Hematopoietic multipotent progenitor cell treated with erythropoietin and hydrocortisone succinate and interleukin-3 and kit ligand, for 15 days (in vitro differentiated cells): Measurements from ENCODE around the gene SLC25A22.

Experiments used
- DNase-seq: peaks from one replicate; pipeline ENCODE4 v3.0.0-alpha.2; 2015; ENCODE audit warnings: low spot score

Gene SLC25A22

GRCh38 chr11:788953-789940 lies 8.8 kb downstream of the SLC25A22 start:
- DNase-seq = no peak

GRCh38 chr11:788009-788640 lies 10.0 kb downstream of the SLC25A22 start:
- DNase-seq = no peak

GRCh38 chr11:787084-787675 lies 10.9 kb downstream of the SLC25A22 start:
- no peak for DNase-seq

GRCh38 chr11:786235-787083 lies 11.6 kb downstream of the SLC25A22 start:
- no peak for DNase-seq

- peak; percentile 40 for DNase-seq
These were observed 14.5 kb downstream of the SLC25A22 start for GRCh38 chr11:783581-784015.

- no peak for DNase-seq
These were observed 15.6 kb downstream of the SLC25A22 start for GRCh38 chr11:782264-783174.

- DNase-seq = no peak
These were observed 18.0 kb downstream of the SLC25A22 start for GRCh38 chr11:779955-780532.

- no peak for DNase-seq
These were observed 18.8 kb downstream of the SLC25A22 start for GRCh38 chr11:778976-779954.

- DNase-seq = peak; percentile 93
These were observed 20.5 kb downstream of the SLC25A22 start, which contains the start of gene GATD1 for GRCh38 chr11:777288-778255. Gene GATD1 (minus strand): TSS chr11:777487. CDS start chr11:777462, 25 bp downstream.

GRCh38 chr11:776561-777287 lies 21.4 kb downstream of the SLC25A22 start:
- DNase-seq = peak; percentile 23

GRCh38 chr11:776263-776560 lies 21.9 kb downstream of the SLC25A22 start:
- DNase-seq = no peak

GRCh38 chr11:774873-775592 lies 23.0 kb downstream of the SLC25A22 start:
- DNase-seq = no peak

- DNase-seq = no peak
These were observed 24.3 kb downstream of the SLC25A22 start for GRCh38 chr11:773830-774229.

- no peak for DNase-seq
These were observed 24.7 kb downstream of the SLC25A22 start for GRCh38 chr11:773425-773824.

- DNase-seq = no peak
These were observed 25.4 kb downstream of the SLC25A22 start for GRCh38 chr11:772429-773390.
